GM18511 (cell line): ENCODE results near the gene VARS2.
A peak's percentile ranks its signal among the peaks of the same experiment; 100 is the strongest.
"Not testable (repeated sequence)": the region's sequence is repeated elsewhere in the genome, so short reads cannot be mapped to it uniquely, and the experiment has no call there.

Experiments used
- ATAC-seq: cut with Tn5 transposase; IDR thresholded peaks from one replicate; pipeline ENCODE4 v1.9.1; 2021; ENCODE audit warnings: mild to moderate bottlenecking, moderate library complexity; ENCODE audit not compliant: unreplicated experiment

VARS2 gene

GRCh38 chr6:30914076-30914853 is at the start of gene VARS2:
VARS2 (plus strand) TSS chr6:30914238; CDS start chr6:30914837, 599 bp downstream.
- peak; percentile 90 for ATAC-seq

- no peak for ATAC-seq
These were observed 49.7 kb upstream of the VARS2 start for GRCh38 chr6:30864325-30864724.

GRCh38 chr6:30869241-30869749 is 44.7 kb upstream of the VARS2 start:
- not testable (repeated sequence) for ATAC-seq

- ATAC-seq = no peak
These were observed 43.5 kb upstream of the VARS2 start for GRCh38 chr6:30870546-30870945.

- no peak for ATAC-seq
These were observed 42.4 kb upstream of the VARS2 start for GRCh38 chr6:30871592-30872183.

- ATAC-seq = no peak
These were observed 40.8 kb upstream of the VARS2 start for GRCh38 chr6:30873137-30873640.

GRCh38 chr6:30873795-30874194 is 40.2 kb upstream of the VARS2 start:
- not testable (repeated sequence) for ATAC-seq

- ATAC-seq = no peak
These were observed 38.6 kb upstream of the VARS2 start for GRCh38 chr6:30875244-30876038.

- no peak for ATAC-seq
These were observed 37.9 kb upstream of the VARS2 start for GRCh38 chr6:30876039-30876730.

- ATAC-seq = no peak
These were observed 36.4 kb upstream of the VARS2 start for GRCh38 chr6:30877419-30878262.

GRCh38 chr6:30879684-30880427 is 34.2 kb upstream of the VARS2 start:
- ATAC-seq = no peak

GRCh38 chr6:30880698-30881252 is 33.3 kb upstream of the VARS2 start:
- no peak for ATAC-seq

- ATAC-seq = no peak
These were observed 32.4 kb upstream of the VARS2 start for GRCh38 chr6:30881392-30882203.

GRCh38 chr6:30882204-30882758 is 31.8 kb upstream of the VARS2 start:
- ATAC-seq = no peak

- ATAC-seq = peak; percentile 47
These were observed 31.0 kb upstream of the VARS2 start for GRCh38 chr6:30882759-30883684.

- peak; percentile 31 for ATAC-seq
These were observed 30.1 kb upstream of the VARS2 start, which contains the start of gene DDR1 for GRCh38 chr6:30883685-30884520. DDR1 (plus strand) TSS chr6:30884519; CDS start chr6:30888730, 4,211 bp downstream.
